ENCODE results near the gene NPFF. TPM values are rescaled to one million over a fixed set of nuclear protein-coding genes. Genes with fewer than 3 reads are reported as not detected.

Gene NPFF
- total RNA-seq, 1 donor from 2014 or later, result not detected

DNA sequence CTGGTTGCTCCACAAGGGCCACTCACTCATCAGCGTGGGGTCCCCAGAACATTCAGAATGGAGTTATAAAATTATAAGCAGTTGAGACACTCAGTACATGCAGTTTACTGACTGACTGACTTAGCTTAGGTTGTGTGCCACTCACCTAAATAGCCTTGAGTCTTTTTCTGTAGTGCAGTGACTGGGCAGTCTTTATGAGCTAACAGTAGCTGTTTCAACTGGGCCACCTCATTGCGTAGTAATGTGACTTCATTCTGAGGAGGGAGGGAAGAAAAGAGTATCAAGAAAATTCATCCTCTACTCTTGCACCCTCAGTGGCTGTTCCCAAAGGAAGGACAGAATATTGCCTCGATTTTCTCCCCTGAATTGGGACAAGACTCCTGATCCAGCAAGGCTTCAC, 15.8 kb upstream of the NPFF start:
- TF ChIP-seq, protein P1, sequence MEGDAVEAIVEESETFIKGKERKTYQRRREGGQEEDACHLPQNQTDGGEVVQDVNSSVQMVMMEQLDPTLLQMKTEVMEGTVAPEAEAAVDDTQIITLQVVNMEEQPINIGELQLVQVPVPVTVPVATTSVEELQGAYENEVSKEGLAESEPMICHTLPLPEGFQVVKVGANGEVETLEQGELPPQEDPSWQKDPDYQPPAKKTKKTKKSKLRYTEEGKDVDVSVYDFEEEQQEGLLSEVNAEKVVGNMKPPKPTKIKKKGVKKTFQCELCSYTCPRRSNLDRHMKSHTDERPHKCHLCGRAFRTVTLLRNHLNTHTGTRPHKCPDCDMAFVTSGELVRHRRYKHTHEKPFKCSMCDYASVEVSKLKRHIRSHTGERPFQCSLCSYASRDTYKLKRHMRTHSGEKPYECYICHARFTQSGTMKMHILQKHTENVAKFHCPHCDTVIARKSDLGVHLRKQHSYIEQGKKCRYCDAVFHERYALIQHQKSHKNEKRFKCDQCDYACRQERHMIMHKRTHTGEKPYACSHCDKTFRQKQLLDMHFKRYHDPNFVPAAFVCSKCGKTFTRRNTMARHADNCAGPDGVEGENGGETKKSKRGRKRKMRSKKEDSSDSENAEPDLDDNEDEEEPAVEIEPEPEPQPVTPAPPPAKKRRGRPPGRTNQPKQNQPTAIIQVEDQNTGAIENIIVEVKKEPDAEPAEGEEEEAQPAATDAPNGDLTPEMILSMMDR (IDR thresholded peaks at IDR 0.05; ENCODE audit: borderline replicate concordance), result no peak
- Histone ChIP-seq H3K36me3 (peaks cover 96% of the 10 kb centered on the region), H3K9me3 (replicated peaks) (no peaks in the 10 kb centered on the region)

DNA sequence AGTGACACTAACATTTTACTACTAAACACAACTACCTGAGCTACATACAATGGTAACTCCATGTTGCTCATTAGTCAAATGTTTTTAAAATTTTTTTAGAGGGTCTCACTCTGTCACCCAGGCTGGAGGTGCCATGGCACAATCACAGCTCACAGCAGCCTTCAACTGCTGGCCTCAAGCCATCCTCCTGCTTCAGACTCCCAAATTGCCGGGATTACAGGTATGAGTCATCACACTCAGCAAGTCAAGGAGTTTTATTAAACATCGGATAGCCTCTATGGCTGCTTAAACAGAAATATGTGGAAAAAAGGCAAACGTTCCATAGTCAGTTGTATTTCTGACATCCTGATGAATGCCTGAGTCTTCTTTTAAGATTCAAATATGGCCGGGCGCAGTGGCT, 11.1 kb upstream of the NPFF start:
- no peak overlapping the region for H3K27ac ChIP-seq (replicated peaks)
- H3K27me3 ChIP-seq (ENCODE audit: low read depth), result no peaks in the 10 kb centered on the region
- H3K9me3 ChIP-seq (replicated peaks), result no peaks in the 10 kb centered on the region
- no peak for DNase-seq
- H3K4me1 ChIP-seq, result no peaks in the 10 kb centered on the region
- H3K4me3 ChIP-seq, result no peak overlapping the region
- intact Hi-C loops (cut with micrococcal nuclease), result no loop called here
- TF ChIP-seq, protein P1 (IDR thresholded peaks at IDR 0.05; ENCODE audit: borderline replicate concordance), result no peak
- H3K36me3 ChIP-seq, result peaks cover 100% of the 10 kb centered on the region

More for the DNA sequence above, 15.8 kb upstream of the NPFF start:
- H3K27me3 ChIP-seq (ENCODE audit: low read depth), result no peaks in the 10 kb centered on the region
- H3K4me1 ChIP-seq, result no peaks in the 10 kb centered on the region
- H3K27ac ChIP-seq (replicated peaks), result no peak overlapping the region
- no peak overlapping the region for H3K4me3 ChIP-seq
- intact Hi-C loops (cut with micrococcal nuclease), result no loop called here
- DNase-seq, result no peak

DNA sequence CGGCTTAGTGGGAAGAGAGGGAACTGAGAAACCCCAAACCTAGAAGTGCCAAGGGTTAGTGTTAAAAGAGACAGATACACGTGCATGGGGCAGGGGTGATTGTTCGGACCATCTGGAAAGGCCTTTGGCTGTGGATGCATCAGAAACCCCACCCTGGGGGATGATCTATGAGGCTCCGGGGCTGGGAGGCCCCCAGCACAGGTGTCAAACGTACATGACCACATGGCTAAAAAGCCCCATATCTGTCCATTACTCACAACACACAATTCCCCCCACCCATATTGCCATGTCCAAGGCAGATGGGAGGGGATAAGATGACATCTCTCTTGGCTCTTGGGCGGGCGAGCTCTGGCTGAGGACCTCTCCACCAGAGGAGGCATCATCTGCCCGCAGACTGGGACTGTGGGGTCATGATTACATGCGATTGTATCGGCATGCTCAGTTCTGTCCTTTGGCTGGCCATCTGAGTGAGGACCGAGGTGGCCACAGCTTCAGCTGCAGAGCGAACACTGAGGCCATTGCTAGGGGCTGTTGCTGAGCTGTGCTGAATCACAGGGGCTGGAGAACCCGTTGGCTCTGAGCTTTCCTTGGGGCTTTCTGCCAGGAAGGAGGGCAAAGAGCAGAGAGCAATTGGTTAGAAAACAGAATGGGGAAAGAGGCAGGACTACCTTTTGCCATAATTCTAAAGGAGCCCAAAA, 9.6 kb upstream of the NPFF start:
- Histone ChIP-seq H3K9me3 (replicated peaks) (no peaks in the 10 kb centered on the region), H3K27me3 (ENCODE audit: low read depth) (no peaks in the 10 kb centered on the region), H3K4me3 (no peak overlapping the region), H3K27ac (replicated peaks) (no peak overlapping the region), H3K4me1 (no peaks in the 10 kb centered on the region), H3K36me3 (peaks cover 100% of the 10 kb centered on the region)
- DNase-seq, result no peak
- TF ChIP-seq, protein P1 (IDR thresholded peaks at IDR 0.05; ENCODE audit: borderline replicate concordance), result no peak
- intact Hi-C loops (cut with micrococcal nuclease), result no loop called here

DNA sequence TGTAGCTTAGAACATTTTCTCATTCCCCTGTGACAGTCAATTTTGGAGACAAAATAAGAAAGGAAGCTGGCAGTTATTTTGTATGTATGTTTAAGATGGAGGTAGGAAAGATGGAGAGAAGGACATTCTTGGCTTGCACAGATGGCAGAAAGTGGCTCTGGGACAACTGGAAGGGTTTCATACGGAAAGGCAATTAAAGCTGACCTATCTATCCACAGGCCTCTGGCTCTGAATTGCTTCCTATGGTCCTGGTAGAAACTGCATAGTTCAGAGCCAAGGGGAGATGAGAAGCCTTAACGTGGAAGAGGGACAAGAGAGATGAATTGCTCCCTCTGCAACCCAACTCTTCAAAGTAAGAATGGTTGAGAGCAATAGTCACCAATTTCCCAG, 8.0 kb upstream of the NPFF start:
- Histone ChIP-seq H3K4me3 (no peak overlapping the region), H3K27me3 (ENCODE audit: low read depth) (no peaks in the 10 kb centered on the region), H3K27ac (replicated peaks) (no peak overlapping the region), H3K36me3 (peaks cover 100% of the 10 kb centered on the region), H3K9me3 (replicated peaks) (no peaks in the 10 kb centered on the region), H3K4me1 (no peaks in the 10 kb centered on the region)
- intact Hi-C loops (cut with micrococcal nuclease), result no loop called here
- TF ChIP-seq, protein P1 (IDR thresholded peaks at IDR 0.05; ENCODE audit: borderline replicate concordance), result no peak
- DNase-seq, result no peak

DNA sequence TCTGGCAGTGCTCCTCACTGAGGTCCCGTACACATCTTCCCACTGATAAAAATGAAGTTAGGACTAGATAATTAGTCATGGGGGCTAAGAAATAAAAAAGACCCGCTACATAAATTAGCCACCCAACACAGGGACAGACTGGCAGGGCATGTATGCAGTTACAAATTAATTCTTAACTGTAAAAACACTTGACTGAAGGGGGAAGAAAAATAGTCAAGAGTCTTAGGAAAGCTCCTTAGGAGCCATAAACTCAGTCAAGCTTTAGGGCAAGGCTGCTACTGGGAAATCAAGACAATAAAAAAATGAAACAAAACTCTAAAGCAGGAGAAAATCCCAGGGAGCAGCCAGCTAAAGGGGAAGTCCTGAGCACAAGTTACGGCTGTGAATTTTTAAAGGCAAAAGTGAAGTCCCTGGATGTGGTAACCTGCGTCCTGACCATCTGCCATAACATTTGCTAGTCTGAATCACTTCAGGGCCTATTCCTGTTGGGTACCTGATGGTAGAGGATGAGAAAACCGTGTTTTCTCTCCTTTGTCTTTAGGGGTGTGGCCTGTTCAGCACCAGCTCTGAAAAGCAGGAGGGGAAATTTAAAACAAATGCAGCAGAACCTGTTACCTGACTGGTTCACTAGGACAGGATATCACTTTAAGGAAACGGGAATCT, 7.5 kb upstream of the NPFF start:
- H3K36me3 ChIP-seq, result peaks cover 99% of the 10 kb centered on the region
- no peak overlapping the region for H3K4me3 ChIP-seq
- TF ChIP-seq, protein P1 (IDR thresholded peaks at IDR 0.05; ENCODE audit: borderline replicate concordance), result no peak
- H3K27ac ChIP-seq (replicated peaks), result no peak overlapping the region
- H3K9me3 ChIP-seq (replicated peaks), result no peaks in the 10 kb centered on the region
- DNase-seq, result no peak
- H3K4me1 ChIP-seq, result no peaks in the 10 kb centered on the region
- no peaks in the 10 kb centered on the region for H3K27me3 ChIP-seq (ENCODE audit: low read depth)
- intact Hi-C loops (cut with micrococcal nuclease), result no loop called here

All from left ventricle myocardium inferior (tissue), 1 donor.